ENCODE measurements around the gene ARHGEF2. TPM values are rescaled to one million over a fixed set of nuclear protein-coding genes. Genes with fewer than 3 reads are reported as not detected.
A peak's percentile ranks its signal among the peaks of the same experiment; 100 is the strongest.

The ARHGEF2 gene
- total and polyA plus RNA-seq, 9 of the 15 experiments (the other 6 are each of a cell fraction or from before 2014, with no cell fraction given), result 7.1 to 162 (median 62.2) TPM

DNA sequence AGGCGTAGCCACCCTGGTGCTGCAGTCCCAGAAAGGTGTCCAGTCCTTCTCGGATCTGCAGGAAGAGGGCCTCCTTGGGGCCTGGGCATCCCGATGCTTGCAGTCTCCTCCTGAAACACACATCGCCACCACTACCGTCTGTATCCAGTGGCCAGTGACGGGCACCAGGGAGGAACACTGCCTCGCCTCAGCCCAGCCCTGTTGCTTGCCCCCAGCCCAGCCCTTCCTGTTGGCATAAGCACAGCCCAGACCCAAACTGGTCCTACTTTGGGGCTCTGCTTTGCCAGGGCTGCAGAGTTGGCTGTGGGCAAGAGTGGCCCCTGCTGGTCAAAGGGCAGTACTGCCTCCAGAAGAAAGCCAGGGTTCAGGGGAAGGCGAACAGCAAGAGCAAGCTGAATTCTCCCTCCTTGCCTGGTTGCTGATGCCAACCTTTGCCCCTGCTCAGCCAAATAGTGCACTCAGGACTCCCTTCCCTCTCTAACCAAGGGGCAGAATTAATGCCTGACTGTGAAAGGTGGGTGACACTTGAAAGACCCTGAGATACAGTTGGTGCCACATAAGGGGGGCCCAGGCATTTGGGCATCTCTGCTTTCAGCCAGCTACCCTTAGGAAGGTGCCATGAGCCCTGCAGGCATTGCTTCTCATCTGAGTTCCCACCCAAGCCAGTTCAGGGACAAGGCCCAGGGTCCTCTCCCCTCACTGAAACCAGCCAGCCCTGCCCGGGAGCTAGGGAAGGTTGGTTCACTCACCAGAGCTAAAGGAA lies 11.1 kb upstream of the ARHGEF2 start (continued):
- no peak for TF ChIP-seq ZNF764 (CRISPR knock-in tag; IDR thresholded peaks at IDR 0.05; ENCODE audit: low read depth)
- peak; percentile 44 for TF ChIP-seq JUND (IDR thresholded peaks at IDR 0.05; ENCODE audit: borderline replicate concordance, low read depth, low read length)
- no peak for TF ChIP-seq JUND (tag; IDR thresholded peaks at IDR 0.05; ENCODE audit: borderline replicate concordance, low read depth, low read length)
- TF ChIP-seq, protein P1, sequence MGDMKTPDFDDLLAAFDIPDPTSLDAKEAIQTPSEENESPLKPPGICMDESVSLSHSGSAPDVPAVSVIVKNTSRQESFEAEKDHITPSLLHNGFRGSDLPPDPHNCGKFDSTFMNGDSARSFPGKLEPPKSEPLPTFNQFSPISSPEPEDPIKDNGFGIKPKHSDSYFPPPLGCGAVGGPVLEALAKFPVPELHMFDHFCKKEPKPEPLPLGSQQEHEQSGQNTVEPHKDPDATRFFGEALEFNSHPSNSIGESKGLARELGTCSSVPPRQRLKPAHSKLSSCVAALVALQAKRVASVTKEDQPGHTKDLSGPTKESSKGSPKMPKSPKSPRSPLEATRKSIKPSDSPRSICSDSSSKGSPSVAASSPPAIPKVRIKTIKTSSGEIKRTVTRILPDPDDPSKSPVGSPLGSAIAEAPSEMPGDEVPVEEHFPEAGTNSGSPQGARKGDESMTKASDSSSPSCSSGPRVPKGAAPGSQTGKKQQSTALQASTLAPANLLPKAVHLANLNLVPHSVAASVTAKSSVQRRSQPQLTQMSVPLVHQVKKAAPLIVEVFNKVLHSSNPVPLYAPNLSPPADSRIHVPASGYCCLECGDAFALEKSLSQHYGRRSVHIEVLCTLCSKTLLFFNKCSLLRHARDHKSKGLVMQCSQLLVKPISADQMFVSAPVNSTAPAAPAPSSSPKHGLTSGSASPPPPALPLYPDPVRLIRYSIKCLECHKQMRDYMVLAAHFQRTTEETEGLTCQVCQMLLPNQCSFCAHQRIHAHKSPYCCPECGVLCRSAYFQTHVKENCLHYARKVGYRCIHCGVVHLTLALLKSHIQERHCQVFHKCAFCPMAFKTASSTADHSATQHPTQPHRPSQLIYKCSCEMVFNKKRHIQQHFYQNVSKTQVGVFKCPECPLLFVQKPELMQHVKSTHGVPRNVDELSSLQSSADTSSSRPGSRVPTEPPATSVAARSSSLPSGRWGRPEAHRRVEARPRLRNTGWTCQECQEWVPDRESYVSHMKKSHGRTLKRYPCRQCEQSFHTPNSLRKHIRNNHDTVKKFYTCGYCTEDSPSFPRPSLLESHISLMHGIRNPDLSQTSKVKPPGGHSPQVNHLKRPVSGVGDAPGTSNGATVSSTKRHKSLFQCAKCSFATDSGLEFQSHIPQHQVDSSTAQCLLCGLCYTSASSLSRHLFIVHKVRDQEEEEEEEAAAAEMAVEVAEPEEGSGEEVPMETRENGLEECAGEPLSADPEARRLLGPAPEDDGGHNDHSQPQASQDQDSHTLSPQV (IDR thresholded peaks at IDR 0.05), result 0 out of 2 replicates have a peak, but pooled peaks have one; percentile 18
- TF ChIP-seq SMC3 (conservative IDR thresholded peaks at IDR 0.05; ENCODE audit: insufficient read depth, low read depth, low read length), result peak; percentile 97
- TF ChIP-seq TOE1 (IDR thresholded peaks at IDR 0.05; ENCODE audit: borderline replicate concordance), result no peak
- no peak for TF ChIP-seq TOE1 (CRISPR knock-in tag; IDR thresholded peaks at IDR 0.05; ENCODE audit: borderline replicate concordance, low read depth)

Data from K562 (cell line).